NCI-H446 (cell line): ENCODE results near the gene CACNA1H.
"Not testable (repeated sequence)": the region's sequence is repeated elsewhere in the genome, so short reads cannot be mapped to it uniquely, and the experiment has no call there.

Experiments
- DNase-seq, 2 experiments: peaks; one replicate each; lab custom pipeline; 2025; lab: John Stamatoyannopoulos, UW

The CACNA1H gene

GRCh38 chr16:1213796-1214372 lies 61.0 kb downstream of the CACNA1H start:
- DNase-seq = no peak

GRCh38 chr16:1214719-1215118 lies 61.8 kb downstream of the CACNA1H start:
- DNase-seq = no peak

GRCh38 chr16:1215574-1216295 lies 62.8 kb downstream of the CACNA1H start:
- no peak for DNase-seq

GRCh38 chr16:1216296-1216619 lies 63.4 kb downstream of the CACNA1H start:
- DNase-seq = no peak

GRCh38 chr16:1216681-1217400 lies 63.9 kb downstream of the CACNA1H start:
- DNase-seq = no peak

GRCh38 chr16:1217526-1217925 lies 64.6 kb downstream of the CACNA1H start:
- no peak for DNase-seq

- no peak for DNase-seq
Observed at GRCh38 chr16:1218061-1218929, 65.4 kb downstream of the CACNA1H start.

GRCh38 chr16:1218930-1219611 lies 66.2 kb downstream of the CACNA1H start:
- DNase-seq = no peak

- DNase-seq = no peak
Observed at GRCh38 chr16:1220098-1220728, 67.3 kb downstream of the CACNA1H start.

GRCh38 chr16:1220841-1221627 lies 68.1 kb downstream of the CACNA1H start:
- DNase-seq = no peak

- DNase-seq = no peak
Observed at GRCh38 chr16:1221628-1222552, 69.0 kb downstream of the CACNA1H start.

- DNase-seq = no peak
Observed at GRCh38 chr16:1222553-1223354, 69.8 kb downstream of the CACNA1H start.

GRCh38 chr16:1223355-1224214 lies 70.7 kb downstream of the CACNA1H start:
- no peak for DNase-seq

GRCh38 chr16:1224558-1224957 lies 71.7 kb downstream of the CACNA1H start:
- no peak for DNase-seq

- DNase-seq = no peak
Observed at GRCh38 chr16:1225051-1225451, 72.1 kb downstream of the CACNA1H start, which contains the start of gene TPSG1. TPSG1 (minus strand) TSS chr16:1225268; CDS start chr16:1225252, 16 bp downstream.

- DNase-seq = not testable (repeated sequence)
Observed at GRCh38 chr16:1225728-1226311, 72.9 kb downstream of the CACNA1H start.

GRCh38 chr16:1226692-1227091 lies 73.8 kb downstream of the CACNA1H start:
- not testable (repeated sequence) for DNase-seq
